ENCODE data around the gene CCR4. TPM values are rescaled to one million over a fixed set of nuclear protein-coding genes. Genes with fewer than 3 reads are reported as not detected.

Gene CCR4
- total and polyA plus RNA-seq, 9 of the 15 experiments (the other 6 are each of a cell fraction or from before 2014, with no cell fraction given) = 0.04 to 0.47 (median 0.25) TPM; not detected in 1

DNA sequence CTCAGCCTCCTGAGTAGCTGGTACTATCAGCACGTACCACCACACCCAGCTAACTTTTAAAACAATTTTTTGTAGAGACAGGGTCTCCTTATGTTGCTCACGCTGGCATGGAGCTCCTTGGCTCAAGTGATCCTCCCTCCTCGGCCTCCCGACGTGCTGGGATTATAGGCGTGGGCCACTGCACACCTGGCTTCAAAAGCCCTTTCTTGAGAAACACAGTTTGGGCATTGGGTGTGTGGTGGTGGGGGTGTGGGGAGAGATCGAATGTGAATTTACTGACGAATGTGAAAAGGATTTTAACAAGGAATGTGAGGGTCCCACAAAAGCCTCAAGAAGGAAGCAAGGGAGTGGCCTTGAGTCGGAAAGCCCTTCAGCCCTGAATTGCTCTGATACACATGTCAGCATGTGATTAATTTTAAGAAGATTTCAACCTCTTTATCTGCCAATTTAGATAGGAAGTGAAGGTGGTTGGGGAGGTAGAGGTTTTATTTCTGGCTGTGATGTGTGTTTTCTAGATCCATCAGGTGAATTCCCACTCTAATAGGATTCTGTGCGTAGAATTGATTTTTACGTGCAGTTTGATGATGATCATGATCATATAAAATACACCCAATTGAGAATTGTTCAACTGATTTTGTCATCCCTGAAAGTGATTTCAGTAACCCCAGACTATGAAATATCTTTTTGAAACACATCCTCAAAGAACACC is 1.1 kb downstream of the CCR4 start:
- no peak for FAIRE-seq
- CTCF ChIA-PET (ENCODE audit: low intra/inter-chr PET ratio) = no interaction called here
- H3K9me3 ChIP-seq (replicated peaks; ENCODE audit: control insufficient read depth, insufficient read depth, low read depth, low read length) = no peaks in the 10 kb centered on the region
- peaks cover 3 to 9% of the 10 kb centered on the region in 2 experiments; a peak in 3 of 5 replicates for H3K4me1 ChIP-seq (replicated peaks in 1 of 2; ENCODE audit: control insufficient read depth in 2 of 2, insufficient read depth in 2 of 2, low read length in 2 of 2)
- H3K4me3 ChIP-seq = no peak overlapping the region
- no peak overlapping the region for H3K9ac ChIP-seq (ENCODE audit: insufficient read depth in 1 of 2, low read depth in 2 of 2, low read length in 2 of 2)
- POLR2A ChIA-PET = interaction anchor here (0.6 to 1.4 kb wide), 5 partner anchors 9 to 467 kb away, joined by 3 to 5 read pairs (median 4); partner anchors contain the start of gene CRTAP
- no TSS peak for BruUV-seq (replicated peaks)
- TF ChIP-seq NRF1 (conservative IDR thresholded peaks at IDR 0.05 in 1 of 2, IDR thresholded peaks at IDR 0.05 in 1 of 2) (no peak), ERF (CRISPR knock-in tag; IDR thresholded peaks at IDR 0.05) (no peak), ARHGAP35 (IDR thresholded peaks at IDR 0.05; ENCODE audit: partially characterized antibody) (no peak)
- WGBS (ENCODE audit: insufficient coverage, low coverage, missing lambda C conversion rate) = 70% methylated on average over 11 of the region's 11 CpGs
- intact Hi-C loops (cut with micrococcal nuclease) = no loop called here
- H2AFZ ChIP-seq (ENCODE audit: low read depth, low read length) = no peak overlapping the region
- H3K9me1 ChIP-seq (ENCODE audit: control insufficient read depth, insufficient read depth, low read length) = no peaks in the 10 kb centered on the region
- H3K79me2 ChIP-seq (ENCODE audit: control insufficient read depth, insufficient read depth, low read length) = no peaks in the 10 kb centered on the region
- no peaks in the 10 kb centered on the region for H3K36me3 ChIP-seq (ENCODE audit: control insufficient read depth, insufficient read depth, low read length)
- H4K20me1 ChIP-seq (replicated peaks; ENCODE audit: control insufficient read depth, insufficient read depth, low read length) = no peaks in the 10 kb centered on the region
- no peak for ATAC-seq
- H3K4me2 ChIP-seq (ENCODE audit: insufficient read depth, low read length) = no peak overlapping the region
- in situ Hi-C loops (cut with MboI) = loop anchor here (5.0 to 10.0 kb wide), 2 partner anchors 120 to 422 kb away; no protein-coding TSS in a partner anchor
- no peaks in the 10 kb centered on the region for H3K27me3 ChIP-seq (ENCODE audit: control insufficient read depth in 2 of 2, insufficient read depth in 2 of 2, low read length in 2 of 2)
- no peak for DNase-seq (ENCODE audit: extremely low read depth in 1 of 4, low spot score in 3 of 4)
- no peak overlapping the region for H3K27ac ChIP-seq (ENCODE audit: extremely low read depth, low read depth, low read length)

DNA sequence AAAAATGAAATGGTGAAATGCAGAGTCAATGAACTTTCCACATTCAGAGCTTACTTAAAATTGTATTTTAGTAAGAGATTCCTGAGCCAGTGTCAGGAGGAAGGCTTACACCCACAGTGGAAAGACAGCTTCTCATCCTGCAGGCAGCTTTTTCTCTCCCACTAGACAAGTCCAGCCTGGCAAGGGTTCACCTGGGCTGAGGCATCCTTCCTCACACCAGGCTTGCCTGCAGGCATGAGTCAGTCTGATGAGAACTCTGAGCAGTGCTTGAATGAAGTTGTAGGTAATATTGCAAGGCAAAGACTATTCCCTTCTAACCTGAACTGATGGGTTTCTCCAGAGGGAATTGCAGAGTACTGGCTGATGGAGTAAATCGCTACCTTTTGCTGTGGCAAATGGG is 3.1 kb downstream of the CCR4 start:
- BruUV-seq (replicated peaks) = no TSS peak
- Histone ChIP-seq H3K4me2 (ENCODE audit: insufficient read depth, low read length) (no peak overlapping the region), H3K9ac (ENCODE audit: insufficient read depth in 1 of 2, low read depth in 2 of 2, low read length in 2 of 2) (no peak overlapping the region), H2AFZ (ENCODE audit: low read depth, low read length) (no peak overlapping the region), H3K27ac (ENCODE audit: extremely low read depth, low read depth, low read length) (no peak overlapping the region), H3K4me3 (no peak overlapping the region), H3K9me1 (ENCODE audit: control insufficient read depth, insufficient read depth, low read length) (no peaks in the 10 kb centered on the region), H3K27me3 (ENCODE audit: control insufficient read depth in 2 of 2, insufficient read depth in 2 of 2, low read length in 2 of 2) (no peaks in the 10 kb centered on the region), H3K79me2 (ENCODE audit: control insufficient read depth, insufficient read depth, low read length) (no peaks in the 10 kb centered on the region), H3K9me3 (replicated peaks; ENCODE audit: control insufficient read depth, insufficient read depth, low read depth, low read length) (no peaks in the 10 kb centered on the region), H3K36me3 (ENCODE audit: control insufficient read depth, insufficient read depth, low read length) (no peaks in the 10 kb centered on the region), H4K20me1 (replicated peaks; ENCODE audit: control insufficient read depth, insufficient read depth, low read length) (no peaks in the 10 kb centered on the region), H3K4me1 (replicated peaks in 1 of 2; ENCODE audit: control insufficient read depth in 2 of 2, insufficient read depth in 2 of 2, low read length in 2 of 2) (peaks cover 3 to 8% of the 10 kb centered on the region in 2 experiments; a peak in 3 of 5 replicates)
- ATAC-seq = no peak
- no peak for FAIRE-seq
- POLR2A ChIA-PET = interaction anchor here (0.6 kb wide), 1 partner anchor 583 kb away, joined by 4 read pairs; no protein-coding TSS in a partner anchor
- DNase-seq (ENCODE audit: extremely low read depth in 1 of 4, low spot score in 3 of 4) = no peak
- in situ Hi-C loops (cut with MboI) (loop anchor here (5.0 to 10.0 kb wide), 2 partner anchors 118 to 420 kb away; no protein-coding TSS in a partner anchor), intact Hi-C loops (cut with micrococcal nuclease) (no loop called here)
- CTCF ChIA-PET (ENCODE audit: low intra/inter-chr PET ratio) = no interaction called here
- 52% methylated on average over 1 of the region's 1 CpG for WGBS (ENCODE audit: insufficient coverage, low coverage, missing lambda C conversion rate)
- TF ChIP-seq EZH2 (IDR thresholded peaks at IDR 0.05; ENCODE audit: borderline replicate concordance, low read depth, low read length) (no peak), TFAM (CRISPR knock-in tag; conservative IDR thresholded peaks at IDR 0.05) (no peak), SAFB (IDR thresholded peaks at IDR 0.05; ENCODE audit: borderline replicate concordance, low read depth, low read length) (no peak), FOXJ2 (tag; IDR thresholded peaks at IDR 0.05) (no peak)

Measured in K562 (cell line).